Pancreas (tissue), 10 donors: ENCODE results near the gene PTPRK. TPM values are rescaled to one million over a fixed set of nuclear protein-coding genes. Genes with fewer than 3 reads are reported as not detected.

Experiments
- ATAC-seq, 4 donors: fragments of 200-7000 bp; cut with Tn5 transposase; one replicate each; pipeline versions ENCODE4 v1.8.0 to v1.9.1; 2020; ENCODE audit warnings: mild to moderate bottlenecking in 4 of 4, moderate library complexity in 4 of 4
- DNase-seq, 6 donors: peaks; one replicate each; pipeline ENCODE4 v3.0.0-alpha.2; 2020
- FAIRE-seq: peaks from 2 replicates; lab custom pipeline; 2012; peaks lifted over from hg19 to GRCh38; lab: Jason Lieb, UNC
- H3K27ac ChIP-seq, 4 donors: fragments of 200-600 bp; sonication (generic); 1 replicate in 3 of 4; 2 replicates in 1 of 4; pipeline versions ENCODE4 v1.5.0 to v1.8.0; 2020
- H3K27me3 ChIP-seq, 4 donors: fragments of 200-600 bp; one replicate each; pipeline ENCODE4 v1.8.0; 2021
- H3K36me3 ChIP-seq, 3 donors: fragments of 200-600 bp; sonication (generic) in 1 of 3; one replicate each; pipeline versions ENCODE4 v1.5.0 to v1.8.0; 2020 to 2021
- H3K4me1 ChIP-seq, 3 donors: fragments of 200-600 bp; one replicate each; pipeline ENCODE4 v1.8.0; 2021
- H3K4me3 ChIP-seq, 4 donors: fragments of 200-600 bp; sonication (generic) in 2 of 4; one replicate each; pipeline versions ENCODE4 v1.5.0 to v1.8.0; 2020 to 2021
- H3K9me3 ChIP-seq, 4 donors: fragments of 200-600 bp; one replicate each; pipeline ENCODE4 v1.8.0; 2021
- CTCF ChIP-seq, 4 donors: fragments of 200-600 bp; sonication (generic) in 3 of 4; IDR thresholded peaks; one replicate each; pipeline versions ENCODE4 v1.5.0 to v1.8.0; 2021; ENCODE audit warnings: antibody characterized with exemption in 4 of 4
- WGBS, 2 donors: extraction: QIAGEN DNeasy Blood & Tissue Kit; methylation state at CpG; one replicate each; pipeline ENCODE4 v1.1.7; 2013; 5-methylcytosine and 5-hydroxymethylcytosine counted together
- intact Hi-C, 3 donors: fragments of 100-400 bp; cut with DNase I; formaldehyde crosslinking; loops; one replicate each; pipeline versions ENCODE4 v1.11.1 to v1.14.2; 2022
- polyA plus RNA-seq, 2 donors: library from polyadenylated mRNA; stranded (reverse); fragments of 200-250 nt; gene quantifications; one replicate each; pipeline ENCODE4 v1.2.3, GENCODE V29; 2013
- total RNA-seq, 6 donors: library from RNA; stranded (reverse); fragmentation: NEBNext Ultra II Directional in 4 of 6; extraction: Animal tissue kit (Norgen Biotek cat#: 25700) in 4 of 6; gene quantifications; one replicate each; pipeline versions ENCODE4 v1.2.1 to v1.2.4, GENCODE V29; 2021 to 2023
- donor health status: healthy with polysubstance abuse.
- donor health status: DM: no; HTN: no; CAD: no; lungs with moderate emphysema.
- donor health status: DM: no; HTN: no; CAD: no.
- donor health status: control.
- donor health status: control.
- donor health status: Bipolar disorder and iron deficiency.
- donor health status: DM: yes; HTN: yes; CAD: no.
- donor health status: DM: no; HTN: no; CAD: no.
- donor health status: DM: no; HTN: no; CAD: no.
- donor health status: DM: yes; HTN: yes; CAD: no.

The PTPRK gene
- total and polyA plus RNA-seq, 8 donors = 10.5 to 72.7 (median 51.7) TPM

DNA sequence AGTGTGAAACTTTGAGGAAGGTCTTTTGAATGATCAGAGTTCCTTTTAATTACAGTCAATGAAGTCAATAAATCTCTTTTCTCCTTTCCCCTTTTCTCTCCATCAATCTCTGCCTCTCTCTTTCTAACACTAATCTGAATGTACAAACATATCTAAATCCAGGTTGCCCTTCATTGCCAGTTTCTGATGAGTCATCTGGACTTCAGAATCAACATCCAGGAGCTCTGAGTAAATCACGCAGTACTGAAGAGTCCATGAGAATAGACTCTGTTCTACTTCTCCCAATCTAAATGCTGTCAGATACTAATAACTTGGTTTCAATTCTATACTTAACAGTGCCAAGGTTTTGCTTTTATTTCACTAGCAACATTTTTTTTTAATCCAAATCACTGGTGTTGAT is 380.9 kb downstream of the PTPRK start:
- Histone ChIP-seq H3K27ac (no peak overlapping the region), H3K9me3 (no peaks in the 10 kb centered on the region), H3K4me3 (no peak overlapping the region), H3K4me1 (peaks cover 0 to 3% (median 0%) of the 10 kb centered on the region in 3 donors), H3K36me3 (no peaks in the 10 kb centered on the region), H3K27me3 (no peaks in the 10 kb centered on the region)
- DNase-seq (no peak), ATAC-seq (peak in 3 of 4 donors; percentile 40 to 77 (median 42)), FAIRE-seq (peak; percentile 20)
- intact Hi-C loops = no loop called here
- TF ChIP-seq CTCF (IDR thresholded peaks at IDR 0.05) = no peak
- 56 to 68% methylated on average over 1 of the region's 1 CpG for WGBS, 2 donors

DNA sequence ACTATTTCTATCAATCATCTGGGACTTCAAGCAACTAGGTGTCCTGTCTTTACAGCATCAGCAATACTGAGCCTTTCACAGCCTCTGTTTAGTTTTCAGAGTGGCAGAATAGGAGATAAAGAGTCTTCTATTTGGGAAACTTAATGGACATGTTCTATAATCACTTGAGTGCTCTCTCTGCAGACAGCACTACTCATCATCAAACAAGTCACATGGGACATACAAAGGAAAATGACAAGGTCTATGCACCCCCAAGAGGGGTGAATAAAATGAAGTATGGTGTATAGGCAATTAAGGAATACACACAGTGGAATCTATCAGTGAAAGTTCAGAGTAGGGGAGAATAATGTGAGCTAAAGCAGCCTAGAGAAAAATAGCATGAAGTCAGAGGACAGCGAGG is 381.7 kb downstream of the PTPRK start:
- Histone ChIP-seq H3K27me3 (no peaks in the 10 kb centered on the region), H3K4me3 (no peak overlapping the region), H3K27ac (no peak overlapping the region), H3K9me3 (no peaks in the 10 kb centered on the region), H3K4me1 (no peaks in the 10 kb centered on the region), H3K36me3 (no peaks in the 10 kb centered on the region)
- no peak for TF ChIP-seq CTCF (IDR thresholded peaks at IDR 0.05)
- DNase-seq (no peak), ATAC-seq (no peak), FAIRE-seq (no peak)
- intact Hi-C loops = no loop called here
- WGBS, 2 donors = 93 to 94% methylated on average over 1 of the region's 1 CpG

DNA sequence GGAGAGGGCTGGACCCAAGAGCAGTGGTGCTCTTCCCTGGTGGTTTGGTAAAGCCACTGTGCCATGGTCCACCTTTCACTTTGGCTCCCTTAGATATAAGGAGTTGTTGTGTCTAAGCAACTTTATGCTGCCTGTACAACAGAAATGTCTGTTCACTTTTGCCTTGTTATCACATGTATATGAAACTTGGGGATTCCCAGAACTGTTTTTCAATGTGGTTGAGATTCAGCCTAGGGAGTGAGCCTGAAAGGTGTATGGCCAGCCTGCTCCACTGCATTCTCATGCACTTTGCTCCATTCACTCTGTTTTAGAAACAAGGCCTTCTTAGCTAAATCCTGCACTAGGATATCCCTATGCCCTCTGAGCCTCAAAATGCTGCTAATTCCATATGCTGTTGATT is 385.1 kb downstream of the PTPRK start:
- Histone ChIP-seq H3K27ac (no peak overlapping the region), H3K9me3 (no peaks in the 10 kb centered on the region), H3K4me3 (no peak overlapping the region), H3K36me3 (no peaks in the 10 kb centered on the region), H3K27me3 (no peaks in the 10 kb centered on the region), H3K4me1 (peaks cover 0 to 5% (median 0%) of the 10 kb centered on the region in 3 donors)
- intact Hi-C loops = no loop called here
- FAIRE-seq = no peak
- no peak for DNase-seq
- no peak for TF ChIP-seq CTCF (IDR thresholded peaks at IDR 0.05)
- ATAC-seq = no peak

DNA sequence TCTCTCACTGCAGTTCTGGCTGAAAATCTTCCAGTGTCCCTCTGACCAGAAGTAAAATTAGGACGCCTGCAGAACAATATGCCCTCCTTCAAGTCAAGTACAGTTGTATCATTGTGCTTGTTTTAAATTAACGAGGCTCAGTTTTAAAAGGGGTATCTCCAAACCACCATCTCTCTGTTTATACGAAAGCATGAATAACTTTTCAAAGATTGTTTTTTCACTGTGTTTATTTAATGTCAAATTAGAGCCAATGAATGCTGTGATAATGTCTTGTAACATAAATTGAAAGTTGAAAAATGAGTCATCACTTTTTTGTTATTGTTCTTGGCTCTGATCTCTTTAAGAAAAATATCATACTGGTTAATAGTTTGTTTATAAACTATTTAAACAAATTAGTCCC is 388.8 kb downstream of the PTPRK start:
- Histone ChIP-seq H3K36me3 (no peaks in the 10 kb centered on the region), H3K27me3 (no peaks in the 10 kb centered on the region), H3K9me3 (no peaks in the 10 kb centered on the region), H3K4me3 (no peak overlapping the region), H3K4me1 (peaks cover 0 to 5% (median 0%) of the 10 kb centered on the region in 3 donors), H3K27ac (no peak overlapping the region)
- WGBS, 2 donors = 68 to 70% methylated on average over 3 of the region's 3 CpGs
- no peak for TF ChIP-seq CTCF (IDR thresholded peaks at IDR 0.05)
- DNase-seq (no peak), ATAC-seq (no peak), FAIRE-seq (peak; percentile 83)
- intact Hi-C loops = no loop called here

DNA sequence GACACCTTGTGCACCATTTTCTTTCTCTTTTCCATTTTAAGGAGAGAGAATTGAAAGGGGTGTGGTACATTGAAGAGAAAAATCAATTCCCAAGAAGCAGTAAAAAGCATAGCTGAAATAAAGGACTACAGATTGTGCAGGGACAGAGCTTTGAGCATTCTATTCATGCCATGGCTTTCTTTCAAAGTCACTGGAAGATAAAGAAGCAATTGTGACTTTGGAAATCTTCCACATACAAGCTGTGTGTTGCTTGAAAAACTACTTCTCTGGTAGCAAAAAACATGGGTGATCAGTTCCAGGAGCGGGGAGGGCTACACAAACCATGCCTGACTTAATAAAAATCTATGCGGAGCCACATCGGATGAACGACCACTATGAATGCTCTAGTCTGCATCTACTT is 389.4 kb downstream of the PTPRK start:
- Histone ChIP-seq H3K27me3 (no peaks in the 10 kb centered on the region), H3K4me1 (peaks cover 0 to 5% (median 0%) of the 10 kb centered on the region in 3 donors), H3K36me3 (no peaks in the 10 kb centered on the region), H3K4me3 (no peak overlapping the region), H3K9me3 (no peaks in the 10 kb centered on the region), H3K27ac (no peak overlapping the region)
- DNase-seq (no peak), ATAC-seq (no peak), FAIRE-seq (no peak)
- TF ChIP-seq CTCF (IDR thresholded peaks at IDR 0.05) = no peak
- intact Hi-C loops = no loop called here
- 94 to 95% methylated on average over 4 of the region's 4 CpGs for WGBS, 2 donors
